Bone marrow (tissue), 2 donors: ENCODE results near the gene KISS1R.

Source experiments
- DNase-seq, 2 donors: peaks; one replicate each; lab custom pipeline; 2025; lab: John Stamatoyannopoulos, UW

The KISS1R gene

DNA sequence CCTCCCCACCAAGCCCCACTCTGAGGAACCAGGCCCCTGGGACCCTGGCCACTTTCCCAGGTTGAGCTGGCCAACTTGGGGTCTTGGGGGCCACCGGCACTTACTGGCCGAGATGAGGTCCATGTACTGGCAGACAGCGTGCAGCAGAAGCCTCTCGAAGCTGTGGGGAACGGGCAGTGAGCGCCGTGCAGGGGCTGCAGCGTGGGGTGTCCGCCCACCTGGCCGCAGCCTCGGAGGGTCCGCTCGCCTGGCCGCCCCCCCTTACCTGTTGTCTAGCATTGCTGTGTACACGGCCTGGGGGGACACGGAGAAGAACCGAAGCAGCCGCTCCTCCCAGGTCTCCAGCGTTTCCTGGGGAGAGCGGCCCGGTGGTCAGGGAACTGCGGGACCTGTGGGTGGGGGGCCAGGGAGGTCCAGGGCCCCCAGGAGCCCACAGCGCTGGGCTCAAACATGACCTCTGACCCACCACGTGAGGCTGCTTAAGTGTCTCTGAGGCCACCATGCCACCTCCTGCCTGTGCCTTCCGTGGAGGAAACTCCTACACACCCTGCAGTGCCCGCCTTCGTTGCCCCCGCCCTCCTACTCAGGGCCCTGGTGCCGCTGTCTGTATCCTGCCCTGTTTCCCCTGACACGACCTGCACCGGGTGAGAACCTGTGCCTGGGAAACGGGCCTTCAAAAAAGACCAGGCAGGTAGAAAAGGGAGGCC is 17.6 kb upstream of the KISS1R start:
- DNase-seq, result no peak

DNA sequence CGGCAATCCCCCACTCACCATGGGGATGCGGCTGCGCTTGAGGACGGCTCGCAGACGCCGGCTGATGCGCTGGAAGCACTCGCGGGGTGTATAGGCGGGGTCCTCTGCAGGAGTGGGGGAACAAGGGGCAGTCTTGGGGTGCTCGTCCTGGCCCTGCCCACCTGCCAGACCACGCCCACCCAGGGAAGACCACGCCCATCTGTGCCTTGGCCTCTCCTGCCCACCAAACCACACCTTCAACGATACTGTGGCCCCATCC is 17.2 kb upstream of the KISS1R start:
- no peak for DNase-seq

DNA sequence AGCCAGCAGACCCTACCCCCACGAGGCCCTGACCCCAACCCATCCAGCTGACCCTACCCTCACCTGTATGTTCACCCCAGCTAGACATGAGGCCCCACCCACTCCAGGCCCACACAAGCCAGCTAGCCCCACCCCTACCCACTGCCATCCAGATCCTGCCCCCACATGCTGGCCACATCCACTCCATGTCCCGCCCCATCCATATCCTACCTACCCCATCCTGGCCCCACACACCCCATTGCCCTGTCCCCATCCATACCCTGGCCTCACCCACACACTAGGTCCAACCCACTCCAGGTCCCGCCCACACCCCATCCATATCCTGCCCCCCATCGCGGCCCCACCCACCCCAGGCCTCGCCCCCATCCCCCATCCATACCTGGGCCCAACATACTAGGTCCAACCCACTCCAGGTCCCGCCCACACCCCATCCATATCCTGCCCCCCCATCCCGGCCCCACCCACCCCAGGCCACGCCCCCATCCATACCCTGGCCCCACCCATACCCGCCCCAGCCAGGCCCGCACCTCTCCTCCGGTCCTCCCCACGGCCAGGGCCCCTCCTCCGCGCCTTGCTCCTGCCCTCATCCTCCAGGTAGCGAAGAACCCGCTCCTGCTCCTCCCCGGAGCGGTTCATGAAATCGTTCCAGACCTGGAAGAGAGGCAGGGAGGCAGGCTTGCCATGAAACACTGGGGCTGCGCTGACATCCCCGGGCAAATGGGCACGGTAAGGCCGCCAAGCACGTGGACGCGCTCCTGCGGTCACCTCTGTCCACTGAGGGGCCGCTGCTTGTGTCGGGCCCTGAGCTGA is 16.6 kb upstream of the KISS1R start:
- DNase-seq, result no peak

DNA sequence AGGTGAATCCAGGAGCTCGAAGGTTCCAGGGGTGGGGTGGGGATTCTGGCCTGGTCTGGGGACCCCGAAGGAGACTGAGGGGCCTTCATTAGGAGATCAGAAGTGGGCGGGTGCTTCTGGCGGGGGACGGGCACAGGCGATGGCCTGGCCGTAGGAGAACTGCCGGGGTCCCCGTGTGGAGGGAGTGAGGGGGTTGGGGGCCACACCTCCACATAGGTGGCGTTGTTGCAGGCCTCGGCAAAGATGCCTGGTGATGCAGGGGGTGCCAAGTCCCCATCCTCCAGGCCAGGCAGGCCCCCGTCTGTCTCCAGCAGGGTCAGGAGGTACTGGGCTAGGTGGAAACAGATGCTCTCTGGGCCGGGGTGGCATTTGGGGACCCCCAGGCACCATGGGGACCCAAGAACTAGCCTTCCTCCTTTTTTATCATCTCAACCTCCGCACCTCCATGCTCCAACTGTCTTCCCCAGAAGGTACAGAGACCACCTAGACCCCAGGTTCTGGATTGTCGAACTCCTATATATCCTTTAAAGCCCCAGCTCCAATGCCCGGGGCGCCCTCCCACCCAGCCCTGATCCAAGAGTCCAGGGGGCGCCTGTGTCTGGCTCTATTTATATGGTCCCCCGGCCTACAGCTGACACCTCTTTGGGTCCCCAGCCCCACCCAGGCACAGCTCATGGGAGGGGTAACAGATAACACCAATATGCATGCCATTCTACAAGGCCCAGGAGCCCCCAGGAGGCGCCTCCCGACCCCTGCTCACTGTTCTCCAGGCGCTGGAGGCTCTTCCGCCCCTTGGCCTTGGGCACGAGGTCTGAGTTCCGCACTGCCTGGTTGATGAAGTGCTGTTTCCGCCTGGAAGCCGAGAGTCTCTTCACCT is 15.7 kb upstream of the KISS1R start:
- DNase-seq, result no peak

DNA sequence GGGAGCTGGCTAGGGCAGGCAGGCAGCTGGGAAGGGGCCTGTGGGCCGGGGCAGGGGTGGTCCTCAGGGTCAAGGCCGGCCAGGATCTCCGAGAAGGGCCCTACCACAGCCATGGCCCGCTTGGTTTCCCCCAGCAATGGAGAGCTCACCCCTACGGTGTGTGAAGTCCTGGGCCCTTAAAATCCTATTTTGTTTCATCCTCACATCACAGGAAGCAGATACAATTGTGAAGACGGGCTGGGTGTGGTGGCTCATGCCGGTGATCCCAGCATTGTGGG is 15.1 kb upstream of the KISS1R start:
- DNase-seq, result no peak

DNA sequence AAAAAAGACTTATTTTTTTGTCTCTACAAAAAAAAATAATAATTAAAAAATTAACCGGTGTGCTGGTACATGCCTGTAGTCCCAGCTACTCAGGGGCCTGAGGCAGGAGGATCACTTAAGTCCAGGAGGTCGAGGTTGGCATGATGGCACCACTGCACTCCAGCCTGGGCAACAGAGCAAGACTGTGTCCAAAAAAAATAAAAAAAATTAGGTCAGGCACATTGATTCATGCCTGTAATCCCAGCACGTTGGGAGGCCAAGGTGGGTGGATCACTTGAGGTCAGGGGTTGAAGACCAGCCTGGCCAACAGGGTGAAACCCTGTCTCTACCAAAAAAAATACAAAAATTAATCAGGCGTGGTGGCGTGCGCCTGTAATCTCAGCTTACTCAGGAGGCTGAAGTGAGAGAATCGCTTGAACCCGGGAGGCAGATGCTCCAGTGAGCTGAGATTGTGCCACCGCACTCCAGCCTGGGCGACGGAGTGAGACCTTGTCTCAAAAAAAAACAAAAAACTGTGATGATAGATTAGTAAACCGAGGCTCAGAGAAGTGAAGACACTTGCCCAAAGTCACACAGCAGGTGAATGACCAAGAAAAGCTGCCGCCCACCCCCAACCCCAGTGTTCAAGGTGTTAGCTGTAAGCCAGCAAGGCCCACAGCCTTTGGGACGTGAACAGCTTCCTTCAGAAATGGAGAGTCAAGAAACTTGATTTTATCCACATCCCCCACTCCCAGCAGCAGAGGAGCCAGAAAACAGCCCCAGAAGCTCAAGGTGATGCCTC is 14.5 kb upstream of the KISS1R start:
- no peak for DNase-seq

DNA sequence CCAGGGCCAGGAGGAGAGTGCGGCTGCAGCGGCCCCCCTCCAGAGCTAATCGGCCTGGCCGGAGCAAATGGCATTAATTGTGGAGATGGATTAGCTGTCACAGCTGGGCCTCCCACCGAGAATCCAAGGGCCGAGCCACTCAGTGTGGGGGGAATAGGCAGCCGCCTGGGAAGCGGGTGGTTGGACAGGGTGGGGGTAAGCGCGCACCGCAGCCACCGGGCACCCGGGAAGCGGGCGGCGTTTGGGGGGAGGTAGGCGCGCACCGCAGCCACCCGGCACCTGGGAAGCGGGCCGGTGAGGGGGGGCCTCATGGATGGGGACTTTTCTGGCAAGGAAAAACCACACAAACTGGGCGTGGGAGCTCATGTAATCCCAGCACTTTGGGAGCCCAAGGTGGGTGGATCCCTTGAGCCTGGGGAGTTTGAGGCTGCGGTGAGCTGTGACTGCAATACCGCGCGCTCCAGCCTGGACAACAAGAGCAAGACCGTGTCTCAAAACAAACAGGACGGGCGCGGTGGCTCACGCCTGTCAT is 13.8 kb upstream of the KISS1R start:
- DNase-seq, result no peak

DNA sequence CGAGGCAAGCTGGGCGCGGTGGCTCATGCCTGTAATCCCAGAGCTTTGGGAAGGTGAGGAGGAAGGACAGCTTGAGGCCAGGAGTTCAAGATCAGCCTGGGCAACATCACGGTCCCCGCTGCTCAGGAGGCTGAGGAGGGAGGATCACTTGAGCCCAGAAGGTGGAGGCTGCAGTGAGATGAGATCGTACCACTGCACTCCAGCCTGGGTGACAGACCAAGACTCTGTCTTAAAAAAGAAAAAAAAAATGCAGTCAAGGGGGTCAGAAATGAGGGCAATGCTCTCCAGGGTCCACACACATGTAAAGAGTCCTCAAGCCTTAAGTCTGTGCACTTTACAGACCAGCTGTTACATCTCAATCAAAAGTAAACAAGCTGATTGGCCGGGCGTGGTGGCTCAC is 12.6 kb upstream of the KISS1R start:
- no peak for DNase-seq

DNA sequence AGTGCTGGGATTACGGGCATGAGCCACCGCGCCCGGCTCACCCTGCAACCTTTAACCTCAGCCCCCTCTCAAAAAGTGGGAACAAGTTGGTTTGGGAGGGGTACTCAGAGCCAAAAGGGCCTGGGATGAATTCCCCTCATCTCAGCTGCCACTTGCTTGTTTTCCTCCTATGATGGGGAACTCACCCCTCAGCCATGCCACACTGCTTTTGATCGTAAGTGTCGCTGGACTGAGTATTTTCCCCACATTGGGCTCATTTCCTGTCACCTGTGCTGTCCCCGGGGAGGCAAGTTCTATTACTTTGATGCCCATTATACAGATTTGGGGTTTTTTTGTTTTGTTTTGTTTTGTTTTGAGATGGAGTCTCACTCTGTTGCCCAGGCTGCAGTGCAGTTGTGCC is 10.7 kb upstream of the KISS1R start:
- DNase-seq, result no peak

DNA sequence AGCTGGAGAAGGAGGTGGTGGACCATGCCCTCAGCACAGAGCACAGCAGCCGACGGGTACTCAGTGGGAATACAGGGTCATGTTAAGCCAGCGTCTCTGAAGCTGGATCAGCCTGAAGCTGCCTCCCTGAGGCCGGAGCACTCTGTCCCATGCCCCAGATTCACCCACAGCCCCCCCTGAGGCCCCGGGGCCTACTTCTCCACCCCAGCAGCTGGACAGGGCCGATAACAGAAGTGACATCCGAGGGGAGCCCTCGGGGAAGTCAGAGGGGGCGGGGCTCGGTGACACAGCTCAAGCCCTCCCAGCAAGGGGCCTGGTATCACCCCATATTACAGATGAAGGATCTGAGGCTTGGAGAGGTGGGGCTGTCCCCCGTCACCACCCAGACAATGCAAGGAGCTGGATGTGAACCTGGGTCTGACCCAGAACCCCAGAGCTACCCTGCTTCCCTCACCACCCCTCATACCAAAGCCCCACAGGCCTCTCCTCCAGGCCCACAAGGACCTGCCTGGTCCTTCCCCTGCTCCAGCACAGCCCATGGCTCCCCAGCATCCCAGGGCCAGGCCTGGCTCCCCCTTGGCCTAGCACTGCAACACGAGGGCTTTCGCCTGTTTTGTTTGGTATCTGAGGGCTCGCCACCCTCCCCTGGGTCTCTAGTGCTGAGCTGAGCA is 9.8 kb upstream of the KISS1R start:
- DNase-seq, result peak; percentile 20 to 57

DNA sequence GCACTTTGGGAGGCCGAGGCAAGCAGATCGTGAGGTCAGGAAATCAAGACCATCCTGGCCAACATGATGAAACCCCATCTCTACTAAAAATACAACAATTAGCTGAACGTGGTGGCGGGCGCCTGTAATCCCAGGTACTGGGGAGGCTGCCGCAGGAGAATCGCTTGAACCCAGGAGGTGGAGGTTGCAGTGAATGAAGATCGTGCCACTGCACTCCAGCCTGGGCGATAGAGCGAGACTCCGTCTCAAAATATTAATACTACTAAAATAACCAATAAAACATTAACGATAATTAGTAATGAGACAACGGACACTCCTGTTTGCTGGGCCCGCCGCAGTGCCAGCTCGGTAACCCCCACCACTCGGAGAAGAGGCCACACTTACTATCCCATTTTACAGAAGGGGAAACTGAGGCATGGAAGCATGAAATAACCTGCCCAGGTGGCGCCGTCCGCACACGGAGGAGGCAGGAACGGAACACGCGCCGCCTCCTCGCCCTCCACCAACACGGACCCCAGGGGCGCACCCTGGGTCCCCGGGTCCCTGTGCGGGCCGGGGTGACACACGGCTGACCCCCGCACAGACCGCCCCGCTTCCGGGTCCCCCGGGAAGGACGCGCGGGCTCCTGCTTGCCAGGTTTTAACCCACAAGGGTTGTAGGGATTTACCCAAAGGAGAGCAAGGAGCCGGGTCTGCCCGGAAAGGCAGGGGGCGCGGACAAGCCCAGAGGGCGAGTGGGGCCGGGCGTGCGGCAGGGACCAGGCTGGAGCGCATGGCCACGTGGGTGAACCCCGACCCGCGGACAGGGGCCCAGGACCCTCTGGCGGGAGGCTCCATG is 5.7 kb upstream of the KISS1R start:
- no peak for DNase-seq

DNA sequence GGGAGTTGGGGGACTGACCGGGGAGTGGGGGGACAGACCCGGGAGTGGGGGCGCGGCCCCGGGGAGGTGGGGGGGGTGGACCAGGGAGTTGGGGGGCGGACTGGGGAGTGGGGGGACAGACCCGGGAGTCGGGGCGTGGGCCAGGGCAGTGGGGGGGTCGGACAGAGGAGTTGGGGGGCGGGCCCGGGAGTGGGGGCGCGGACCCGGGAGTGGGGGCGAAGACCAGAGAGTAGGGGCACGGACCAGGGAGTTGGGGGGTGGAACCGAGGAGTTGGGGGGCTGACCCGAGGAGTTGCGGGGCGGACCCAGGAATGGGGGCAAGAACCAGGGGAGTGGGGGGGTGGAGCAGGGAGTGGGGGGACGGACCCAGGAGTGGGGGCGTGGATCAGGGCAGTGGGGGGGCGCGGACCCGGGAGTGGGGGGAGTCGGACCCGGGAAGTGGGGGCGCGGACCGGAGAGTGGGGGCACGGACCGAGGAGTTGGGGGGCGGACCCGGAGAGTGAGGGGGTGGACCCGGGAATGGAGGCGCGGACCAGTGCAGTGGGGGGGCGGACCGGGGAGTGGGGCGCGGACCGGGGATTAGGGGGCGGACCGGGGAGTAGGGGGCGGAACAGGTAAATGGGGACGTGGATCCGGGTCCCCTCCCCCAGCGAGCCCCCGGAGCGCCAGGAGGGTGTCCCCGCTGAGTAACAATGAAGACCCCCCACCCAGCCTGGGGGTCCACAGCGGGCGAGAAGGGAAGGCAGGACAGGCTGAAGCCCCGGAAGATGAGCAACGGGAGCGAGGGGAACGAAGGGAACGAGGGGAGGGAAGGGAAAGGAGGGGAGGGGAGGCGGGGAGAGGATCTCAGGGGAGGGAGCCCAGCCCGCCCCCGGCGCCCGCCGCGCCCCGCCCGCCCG is 4.7 kb upstream of the KISS1R start:
- no peak for DNase-seq

DNA sequence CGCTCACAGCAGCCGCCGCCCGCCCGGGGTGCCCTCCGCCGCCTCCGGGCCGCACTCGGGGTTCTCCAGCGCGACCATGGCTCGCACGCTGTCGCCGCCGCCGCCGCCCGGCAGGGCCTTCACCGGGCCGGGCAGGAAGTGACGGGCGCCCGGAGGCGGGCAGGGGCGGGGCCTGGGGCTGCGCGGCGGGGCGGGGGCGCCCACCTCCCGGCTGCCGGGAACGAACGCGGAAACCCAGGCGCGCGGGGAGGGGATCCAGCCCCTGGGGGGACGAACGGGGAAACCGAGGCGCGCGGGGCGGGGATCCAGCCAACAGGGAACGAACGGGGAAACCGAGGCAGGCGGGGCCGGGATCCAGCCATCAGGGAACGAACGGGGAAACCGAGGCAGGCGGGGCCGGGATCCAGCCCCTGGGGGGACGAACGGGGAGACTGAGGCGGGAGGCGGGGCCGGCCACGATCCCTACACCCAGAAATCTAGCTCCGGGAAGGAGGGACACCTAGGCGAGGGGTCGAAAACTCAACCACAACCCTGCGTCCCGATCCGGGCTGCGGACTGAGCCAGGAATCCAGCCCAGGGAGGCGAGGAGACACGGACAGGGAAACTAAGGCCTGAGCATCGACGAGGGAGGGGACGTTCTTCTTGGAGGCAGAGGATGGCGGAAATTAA is 3.9 kb upstream of the KISS1R start, which contains the start of gene R3HDM4:
Gene R3HDM4 (minus strand): TSS at position 140 of the 669 bp plus-strand sequence. CDS start 62 bp downstream, at position 78.
- peak in 1 of 2 donors; percentile 55 for DNase-seq

DNA sequence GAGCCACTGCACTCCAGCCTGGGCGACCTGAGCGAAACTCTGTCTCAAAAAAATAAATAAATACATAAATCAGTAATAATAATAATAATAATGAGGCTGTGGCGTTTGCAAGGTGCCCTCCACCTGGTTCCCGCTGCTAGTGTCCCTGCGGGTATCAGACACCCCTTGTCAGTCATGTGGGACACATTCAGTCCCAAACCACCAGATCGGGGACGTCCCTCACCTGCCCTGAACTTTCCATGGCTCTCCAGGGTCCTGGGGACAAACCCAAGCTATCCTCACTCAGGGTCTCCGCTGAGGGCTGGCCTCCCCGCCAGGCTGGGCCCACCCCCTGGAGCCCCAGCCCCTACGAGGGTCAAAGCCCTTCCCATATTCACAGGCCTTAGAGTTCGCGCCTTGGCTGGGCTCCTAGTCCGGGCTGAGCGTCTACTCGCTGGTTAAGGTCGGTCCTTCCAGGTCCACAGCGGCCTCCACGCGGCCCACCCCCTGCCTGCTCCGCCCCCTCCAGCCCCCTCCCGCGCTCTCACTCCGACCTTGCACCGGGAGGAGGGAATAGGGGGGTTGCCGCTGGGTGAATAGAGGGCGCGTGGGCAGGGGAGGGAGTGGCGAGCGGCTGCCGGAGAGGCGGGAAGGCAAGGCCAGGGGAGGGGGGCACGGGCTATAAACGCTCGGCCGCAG is 349 bp upstream of the KISS1R start:
- no peak for DNase-seq

DNA sequence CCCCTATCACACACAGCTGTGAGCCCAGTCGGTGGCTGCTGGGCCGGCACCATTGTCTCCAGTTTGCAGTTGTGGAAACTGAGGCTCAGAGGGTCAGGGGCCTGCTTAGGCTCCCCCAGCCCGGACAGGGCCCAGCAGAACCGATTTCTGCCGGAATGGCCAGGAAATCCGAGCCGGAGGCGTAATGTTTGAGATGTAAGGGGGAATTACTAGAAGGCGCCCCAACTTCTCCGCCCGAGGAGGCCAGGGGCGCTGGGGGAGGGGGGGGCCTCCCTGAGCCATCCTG is 962 bp downstream of the KISS1R start:
- DNase-seq, result no peak

DNA sequence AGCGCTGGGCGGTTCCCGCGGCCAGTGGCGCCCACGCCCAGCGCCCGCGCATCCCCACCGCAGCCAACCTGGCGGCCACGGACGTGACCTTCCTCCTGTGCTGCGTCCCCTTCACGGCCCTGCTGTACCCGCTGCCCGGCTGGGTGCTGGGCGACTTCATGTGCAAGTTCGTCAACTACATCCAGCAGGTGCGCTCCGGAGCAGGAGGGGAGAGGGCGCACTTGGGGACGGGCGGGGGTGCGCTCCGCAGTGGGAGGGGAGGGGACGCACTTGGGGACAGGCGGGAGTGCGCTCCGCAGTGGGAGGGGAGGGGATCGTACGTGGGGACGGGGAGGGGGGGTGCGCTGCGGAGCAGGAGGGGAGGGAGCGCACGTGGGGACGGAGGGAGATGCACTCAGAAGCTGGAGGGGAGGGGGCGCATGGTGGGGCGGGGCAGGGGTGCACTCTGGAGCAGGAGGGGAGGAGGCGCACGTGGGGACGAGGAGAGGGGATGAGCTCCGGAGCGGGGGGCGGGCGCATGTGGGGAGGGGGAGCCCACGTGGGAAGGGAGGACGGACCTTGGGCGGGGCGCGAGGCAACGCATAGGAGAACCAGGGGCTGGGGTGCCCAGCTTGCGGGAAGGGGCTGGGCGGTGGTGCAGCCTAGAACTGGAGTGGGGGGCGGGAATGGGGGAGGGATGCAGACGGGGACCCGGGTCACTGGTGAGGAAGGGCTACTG is 1.5 kb downstream of the KISS1R start:
- DNase-seq, result no peak

DNA sequence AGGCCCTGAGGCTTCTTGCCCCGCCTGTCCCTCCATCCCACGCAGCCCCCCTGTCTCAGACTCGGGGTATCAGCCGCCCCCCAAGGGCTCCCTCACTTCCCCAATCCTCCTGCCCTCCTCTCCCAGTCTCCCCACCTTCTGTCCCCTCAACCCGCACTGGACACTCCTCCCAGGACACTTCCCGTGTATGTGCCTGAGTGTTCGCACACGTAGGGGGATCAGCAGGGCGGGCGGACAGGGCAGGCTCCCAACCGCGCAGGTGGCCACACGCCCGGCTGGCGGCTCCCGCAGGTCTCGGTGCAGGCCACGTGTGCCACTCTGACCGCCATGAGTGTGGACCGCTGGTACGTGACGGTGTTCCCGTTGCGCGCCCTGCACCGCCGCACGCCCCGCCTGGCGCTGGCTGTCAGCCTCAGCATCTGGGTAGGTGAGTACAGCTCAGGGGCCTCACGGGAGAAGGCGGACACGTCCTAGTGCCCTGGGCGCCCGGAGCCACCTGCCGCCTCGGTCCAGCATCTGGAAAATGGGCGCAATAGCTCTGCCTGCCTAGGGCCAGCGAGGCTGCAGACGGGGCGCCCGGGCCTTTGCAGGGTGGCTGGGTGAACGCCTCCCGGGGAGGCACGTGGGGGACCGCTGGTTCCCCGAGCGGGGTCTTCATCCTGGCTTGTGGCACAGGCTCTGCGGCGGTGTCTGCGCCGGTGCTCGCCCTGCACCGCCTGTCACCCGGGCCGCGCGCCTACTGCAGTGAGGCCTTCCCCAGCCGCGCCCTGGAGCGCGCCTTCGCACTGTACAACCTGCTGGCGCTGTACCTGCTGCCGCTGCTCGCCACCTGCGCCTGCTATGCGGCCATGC is 2.3 kb downstream of the KISS1R start:
- no peak for DNase-seq
